Cerebellar nuclear complex (tissue), 1 donor: ENCODE results near the gene POTEM.
"Not testable (repeated sequence)": the region's sequence is repeated elsewhere in the genome, so short reads cannot be mapped to it uniquely, and the experiment has no call there.

Source experiments
- DNase-seq, 2 experiments: peaks; one replicate each; lab custom pipeline; 2025; lab: John Stamatoyannopoulos, UW

The POTEM gene

GRCh38 chr14:19038060-19038664 lies 70.9 kb downstream of the POTEM start:
- DNase-seq: not testable (repeated sequence)

- DNase-seq: not testable (repeated sequence)
These were observed 71.6 kb downstream of the POTEM start for GRCh38 chr14:19038785-19039184.

DNA sequence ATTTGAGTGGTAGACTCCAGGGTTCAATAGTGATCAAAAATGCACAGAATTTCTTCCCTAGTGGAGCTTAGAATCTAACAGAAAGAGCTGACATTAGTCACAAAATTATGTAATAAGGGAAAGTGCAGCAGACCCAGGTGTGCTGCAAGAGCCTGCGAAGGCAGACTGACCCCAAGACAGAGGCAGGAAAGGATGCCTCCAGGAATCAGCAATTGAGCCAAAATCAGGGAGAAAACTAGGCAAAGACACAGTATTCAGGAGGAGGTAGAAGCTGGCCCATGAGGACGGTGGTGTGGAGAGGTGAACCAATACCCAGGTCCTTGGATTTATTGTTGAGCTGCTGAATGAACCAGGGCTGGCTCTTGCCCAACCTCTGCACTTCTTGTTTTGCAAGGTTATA lies 76.2 kb downstream of the POTEM start:
- DNase-seq: not testable (repeated sequence)
